HepG2 (cell line): ENCODE measurements around the gene NGB. TPM values are rescaled to one million over a fixed set of nuclear protein-coding genes. Genes with fewer than 3 reads are reported as not detected.

Experiments used
- ATRX ChIP-seq: sonication (generic); formaldehyde crosslinking; IDR thresholded peaks from 2 replicates; pipeline ENCODE4 v1.4.0; 2020; ENCODE audit warnings: missing genetic modification reagents, borderline replicate concordance
- BCL6 ChIP-seq: IDR thresholded peaks from 2 replicates; pipeline ENCODE4 v1.6.1; 2016; ENCODE audit warnings: missing genetic modification reagents, missing compliant biosample characterization
- CC2D1A ChIP-seq: sonication (generic); formaldehyde crosslinking; IDR thresholded peaks from 2 replicates; pipeline ENCODE4 v1.8.1; 2023; ENCODE audit warnings: mild to moderate bottlenecking, missing genetic modification reagents
- FOXA1 ChIP-seq, 2 experiments: fragments of 450-650 bp in 1 of 2; sonication (generic) in 1 of 2; formaldehyde crosslinking in 1 of 2; IDR thresholded peaks; 2 replicates each; pipeline versions ENCODE4 v1.4.0 to v1.6.1; 2016 to 2020; ENCODE audit warnings: missing genetic modification reagents in 1 of 2
- FOXA3 ChIP-seq: IDR thresholded peaks from 2 replicates; pipeline ENCODE4 v1.6.1; 2016; ENCODE audit warnings: missing genetic modification reagents, missing compliant biosample characterization
- LCORL ChIP-seq, 2 experiments: fragments of 450-650 bp in 1 of 2; sonication (generic) in 1 of 2; formaldehyde crosslinking in 1 of 2; IDR thresholded peaks; 2 replicates each; pipeline versions ENCODE4 v1.5.0 to v1.6.1; 2017 to 2020; ENCODE audit warnings: antibody characterized with exemption in 1 of 2, missing genetic modification reagents in 1 of 2
- MIXL1 ChIP-seq: IDR thresholded peaks from 2 replicates; pipeline ENCODE4 v1.6.1; 2016
- MXI1 ChIP-seq: IDR thresholded peaks from 3 replicates; pipeline ENCODE4 v1.6.1; 2012; ENCODE audit warnings: low read depth, low read length, inconsistent platforms, borderline replicate concordance
- NR2F1 ChIP-seq, 2 experiments: fragments of 450-650 bp in 1 of 2; formaldehyde crosslinking in 1 of 2; IDR thresholded peaks; 2 replicates each; pipeline versions ENCODE4 v1.5.0 to v1.6.1; 2016 to 2020; ENCODE audit warnings: mild to moderate bottlenecking in 1 of 2, missing compliant biosample characterization in 1 of 2, missing genetic modification reagents in 1 of 2, moderate library complexity in 1 of 2
- RAD21 ChIP-seq: fragments of 450-650 bp; formaldehyde crosslinking; IDR thresholded peaks from 2 replicates; pipeline ENCODE4 v1.5.0; 2020; ENCODE audit warnings: mild to moderate bottlenecking
- REPIN1 ChIP-seq: sonication (generic); formaldehyde crosslinking; IDR thresholded peaks from 2 replicates; pipeline ENCODE4 v1.8.0; 2022; ENCODE audit warnings: missing genetic modification reagents, low read depth, mild to moderate bottlenecking, borderline replicate concordance
- SAP130 ChIP-seq: IDR thresholded peaks from 2 replicates; pipeline ENCODE4 v1.6.1; 2016; ENCODE audit warnings: low read depth
- SETDB1 ChIP-seq: sonication (generic); formaldehyde crosslinking; IDR thresholded peaks from 2 replicates; pipeline ENCODE4 v1.5.1; 2020; ENCODE audit warnings: missing genetic modification reagents, mild to moderate bottlenecking, borderline replicate concordance
- SMC3 ChIP-seq: IDR thresholded peaks from 2 replicates; pipeline ENCODE4 v1.6.1; 2011; ENCODE audit warnings: low read length, improper control_type of control experiment
- SP4 ChIP-seq: sonication (generic); formaldehyde crosslinking; IDR thresholded peaks from 2 replicates; pipeline ENCODE4 v1.8.1; 2023; ENCODE audit warnings: mild to moderate bottlenecking, missing genetic modification reagents
- STAG1 ChIP-seq: sonication (generic); formaldehyde crosslinking; IDR thresholded peaks from 2 replicates; pipeline ENCODE4 v1.4.0; 2020; ENCODE audit warnings: missing genetic modification reagents
- ZNF224 ChIP-seq: sonication (generic); formaldehyde crosslinking; IDR thresholded peaks from 2 replicates; pipeline ENCODE4 v1.5.0; 2020; ENCODE audit warnings: mild to moderate bottlenecking, missing genetic modification reagents
- ZNF441 ChIP-seq: sonication (generic); formaldehyde crosslinking; IDR thresholded peaks from 2 replicates; pipeline ENCODE4 v1.7.0; 2021; ENCODE audit warnings: missing genetic modification reagents, borderline replicate concordance
- ZNF629 ChIP-seq: sonication (generic); formaldehyde crosslinking; conservative IDR thresholded peaks from 2 replicates; pipeline ENCODE4 v1.5.0; 2020; ENCODE audit warnings: missing genetic modification reagents
- ZNF891 ChIP-seq: sonication (generic); formaldehyde crosslinking; IDR thresholded peaks from 2 replicates; pipeline ENCODE4 v1.5.0; 2020; ENCODE audit warnings: mild to moderate bottlenecking, missing genetic modification reagents
- polyA plus RNA-seq, 8 experiments: library from polyadenylated mRNA; depleted of rRNA in 3 of 8; stranded (reverse) in 7 of 8; unstranded in 1 of 8; fragments of >200 nt; fragmentation: Illumina TruSeq in 4 of 8; extraction: Trizol in 4 of 8; gene quantifications; 2 replicates each; pipeline versions ENCODE4 v1.2.1 to v1.2.3, GENCODE V29; 2011 to 2016; ENCODE audit warnings: low read depth in 4 of 8, missing spikeins in 1 of 8, mixed read lengths in 1 of 8; ENCODE audit not compliant: insufficient read depth in 1 of 8
- total RNA-seq, 5 experiments: library from RNA; depleted of rRNA; stranded (reverse); fragments of >200 nt; fragmentation: Illumina TruSeq; extraction: Trizol; gene quantifications; 2 replicates each; pipeline ENCODE4 v1.2.3, GENCODE V29; 2016; ENCODE audit warnings: low read depth in 1 of 5
- TF ChIP-seq, protein P1 (sequence below): sonication (generic); formaldehyde crosslinking; IDR thresholded peaks from 2 replicates; pipeline ENCODE4 v1.8.0; 2022; ENCODE audit warnings: missing genetic modification reagents, mild to moderate bottlenecking, inconsistent platforms, borderline replicate concordance
- TF ChIP-seq, protein P2 (sequence below): sonication (generic); formaldehyde crosslinking; IDR thresholded peaks from 2 replicates; pipeline ENCODE4 v1.5.0; 2020; ENCODE audit warnings: mild to moderate bottlenecking, missing genetic modification reagents, moderate library complexity
- TF ChIP-seq, protein P3 (sequence below): sonication (generic); formaldehyde crosslinking; IDR thresholded peaks from 2 replicates; pipeline ENCODE4 v1.5.0; 2020; ENCODE audit warnings: missing genetic modification reagents, mild to moderate bottlenecking, borderline replicate concordance
- TF ChIP-seq, protein P4 (sequence below): sonication (generic); formaldehyde crosslinking; IDR thresholded peaks from 2 replicates; pipeline ENCODE4; 2020; ENCODE audit warnings: missing genetic modification reagents, mild to moderate bottlenecking, borderline replicate concordance

Gene NGB
- total and polyA plus RNA-seq, 2 of the 13 experiments (the other 11 are each of a cell fraction or from before 2014, with no cell fraction given) = 0.04 TPM; not detected in 1

DNA sequence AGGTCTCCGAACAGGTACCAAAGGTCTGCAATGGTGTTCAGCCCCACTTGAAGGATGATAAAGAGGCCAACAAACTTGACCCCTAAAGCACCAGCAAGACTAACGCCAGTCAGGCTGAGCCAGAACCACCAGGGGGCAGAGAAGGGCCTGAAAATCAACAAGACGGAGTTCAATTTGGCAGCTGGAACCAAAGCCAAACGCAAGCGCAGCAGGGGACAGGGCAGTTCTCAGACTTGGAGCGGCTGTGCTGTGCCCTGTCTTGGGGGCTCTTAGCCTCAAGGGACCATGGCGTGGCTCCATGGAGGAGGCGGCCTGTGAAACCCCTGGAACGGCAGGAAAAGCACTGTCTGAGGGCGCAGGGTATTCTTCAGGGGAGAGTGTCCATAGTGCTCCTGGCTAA, 30.1 kb upstream of the NGB start (continued):
- TF ChIP-seq, protein P1, sequence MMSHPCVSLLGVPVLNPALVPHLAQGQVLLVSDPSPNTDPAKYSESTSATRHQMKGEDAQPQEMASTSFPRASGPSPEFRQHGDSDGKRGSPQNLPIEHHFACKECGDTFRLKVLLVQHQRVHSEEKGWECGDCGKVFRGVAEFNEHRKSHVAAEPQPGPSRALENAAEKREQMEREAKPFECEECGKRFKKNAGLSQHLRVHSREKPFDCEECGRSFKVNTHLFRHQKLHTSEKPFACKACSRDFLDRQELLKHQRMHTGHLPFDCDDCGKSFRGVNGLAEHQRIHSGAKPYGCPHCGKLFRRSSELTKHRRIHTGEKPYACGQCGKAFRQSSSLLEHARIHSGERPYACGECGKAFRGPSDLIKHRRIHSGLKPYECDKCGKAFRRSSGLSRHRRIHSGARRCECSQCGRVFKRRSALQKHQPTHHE = no peak
- 0 out of 2 replicates have a peak, but pooled peaks have one; percentile 16 for TF ChIP-seq SP4 (CRISPR knock-in tag)
- TF ChIP-seq SETDB1 (CRISPR knock-in tag) = no peak
- no peak for TF ChIP-seq BCL6 (CRISPR knock-in tag)
- TF ChIP-seq SMC3 = peak; percentile 95
- TF ChIP-seq, protein P2, sequence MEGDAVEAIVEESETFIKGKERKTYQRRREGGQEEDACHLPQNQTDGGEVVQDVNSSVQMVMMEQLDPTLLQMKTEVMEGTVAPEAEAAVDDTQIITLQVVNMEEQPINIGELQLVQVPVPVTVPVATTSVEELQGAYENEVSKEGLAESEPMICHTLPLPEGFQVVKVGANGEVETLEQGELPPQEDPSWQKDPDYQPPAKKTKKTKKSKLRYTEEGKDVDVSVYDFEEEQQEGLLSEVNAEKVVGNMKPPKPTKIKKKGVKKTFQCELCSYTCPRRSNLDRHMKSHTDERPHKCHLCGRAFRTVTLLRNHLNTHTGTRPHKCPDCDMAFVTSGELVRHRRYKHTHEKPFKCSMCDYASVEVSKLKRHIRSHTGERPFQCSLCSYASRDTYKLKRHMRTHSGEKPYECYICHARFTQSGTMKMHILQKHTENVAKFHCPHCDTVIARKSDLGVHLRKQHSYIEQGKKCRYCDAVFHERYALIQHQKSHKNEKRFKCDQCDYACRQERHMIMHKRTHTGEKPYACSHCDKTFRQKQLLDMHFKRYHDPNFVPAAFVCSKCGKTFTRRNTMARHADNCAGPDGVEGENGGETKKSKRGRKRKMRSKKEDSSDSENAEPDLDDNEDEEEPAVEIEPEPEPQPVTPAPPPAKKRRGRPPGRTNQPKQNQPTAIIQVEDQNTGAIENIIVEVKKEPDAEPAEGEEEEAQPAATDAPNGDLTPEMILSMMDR = peak; percentile 89
- TF ChIP-seq, protein P3, sequence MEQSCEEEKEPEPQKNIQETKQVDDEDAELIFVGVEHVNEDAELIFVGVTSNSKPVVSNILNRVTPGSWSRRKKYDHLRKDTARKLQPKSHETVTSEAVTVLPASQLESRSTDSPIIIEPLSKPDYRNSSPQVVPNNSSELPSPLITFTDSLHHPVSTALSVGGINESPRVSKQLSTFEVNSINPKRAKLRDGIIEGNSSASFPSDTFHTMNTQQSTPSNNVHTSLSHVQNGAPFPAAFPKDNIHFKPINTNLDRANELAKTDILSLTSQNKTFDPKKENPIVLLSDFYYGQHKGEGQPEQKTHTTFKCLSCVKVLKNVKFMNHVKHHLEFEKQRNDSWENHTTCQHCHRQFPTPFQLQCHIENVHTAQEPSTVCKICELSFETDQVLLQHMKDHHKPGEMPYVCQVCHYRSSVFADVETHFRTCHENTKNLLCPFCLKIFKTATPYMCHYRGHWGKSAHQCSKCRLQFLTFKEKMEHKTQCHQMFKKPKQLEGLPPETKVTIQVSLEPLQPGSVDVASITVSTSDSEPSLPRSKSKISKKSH (CRISPR knock-in tag) = 0 out of 2 replicates have a peak, but pooled peaks have one; percentile 42
- TF ChIP-seq STAG1 (CRISPR knock-in tag) = peak; percentile 93
- peak; percentile 62; the same call in 1 of the 2 replicates for TF ChIP-seq ZNF891 (CRISPR knock-in tag)
- no peak for TF ChIP-seq ATRX (CRISPR knock-in tag)
- TF ChIP-seq LCORL (IDR thresholded peaks at IDR 0.05) = no peak
- TF ChIP-seq LCORL (CRISPR knock-in tag; IDR thresholded peaks at IDR 0.05) = 0 out of 2 replicates have a peak, but pooled peaks have one; percentile 22
- 0 out of 2 replicates have a peak, but pooled peaks have one; percentile 48 for TF ChIP-seq ZNF441 (CRISPR knock-in tag)
- TF ChIP-seq MXI1 = peak; percentile 20; the same call in 1 of the 3 replicates
- peak; percentile 58; the same call in 1 of the 2 replicates for TF ChIP-seq REPIN1 (CRISPR knock-in tag)
- TF ChIP-seq SAP130 = 0 out of 2 replicates have a peak, but pooled peaks have one; percentile 15
- 0 out of 4 replicates have a peak, but pooled peaks of 1 of the 2 experiments have one; percentile 21 for TF ChIP-seq NR2F1 (CRISPR knock-in tag; IDR thresholded peaks at IDR 0.05)
- 0 out of 2 replicates have a peak, but pooled peaks have one; percentile 30 for TF ChIP-seq MIXL1
- TF ChIP-seq CC2D1A = no peak
- no peak for TF ChIP-seq ZNF629
- TF ChIP-seq FOXA3 (CRISPR knock-in tag) = peak; percentile 70
- TF ChIP-seq ZNF224 (CRISPR knock-in tag) = 0 out of 2 replicates have a peak, but pooled peaks have one; percentile 47
- TF ChIP-seq, protein P4, sequence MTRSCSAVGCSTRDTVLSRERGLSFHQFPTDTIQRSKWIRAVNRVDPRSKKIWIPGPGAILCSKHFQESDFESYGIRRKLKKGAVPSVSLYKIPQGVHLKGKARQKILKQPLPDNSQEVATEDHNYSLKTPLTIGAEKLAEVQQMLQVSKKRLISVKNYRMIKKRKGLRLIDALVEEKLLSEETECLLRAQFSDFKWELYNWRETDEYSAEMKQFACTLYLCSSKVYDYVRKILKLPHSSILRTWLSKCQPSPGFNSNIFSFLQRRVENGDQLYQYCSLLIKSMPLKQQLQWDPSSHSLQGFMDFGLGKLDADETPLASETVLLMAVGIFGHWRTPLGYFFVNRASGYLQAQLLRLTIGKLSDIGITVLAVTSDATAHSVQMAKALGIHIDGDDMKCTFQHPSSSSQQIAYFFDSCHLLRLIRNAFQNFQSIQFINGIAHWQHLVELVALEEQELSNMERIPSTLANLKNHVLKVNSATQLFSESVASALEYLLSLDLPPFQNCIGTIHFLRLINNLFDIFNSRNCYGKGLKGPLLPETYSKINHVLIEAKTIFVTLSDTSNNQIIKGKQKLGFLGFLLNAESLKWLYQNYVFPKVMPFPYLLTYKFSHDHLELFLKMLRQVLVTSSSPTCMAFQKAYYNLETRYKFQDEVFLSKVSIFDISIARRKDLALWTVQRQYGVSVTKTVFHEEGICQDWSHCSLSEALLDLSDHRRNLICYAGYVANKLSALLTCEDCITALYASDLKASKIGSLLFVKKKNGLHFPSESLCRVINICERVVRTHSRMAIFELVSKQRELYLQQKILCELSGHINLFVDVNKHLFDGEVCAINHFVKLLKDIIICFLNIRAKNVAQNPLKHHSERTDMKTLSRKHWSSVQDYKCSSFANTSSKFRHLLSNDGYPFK = no peak
- TF ChIP-seq RAD21 = peak; percentile 88
- TF ChIP-seq FOXA1 (IDR thresholded peaks at IDR 0.05) = no peak
- TF ChIP-seq FOXA1 (CRISPR knock-in tag; IDR thresholded peaks at IDR 0.05) = peak; percentile 88
